NCI-H2196 treated with DMSO at 0.1 percent for 48 hours (cell line): ENCODE measurements around the gene SH3BGRL.

Experiments
- DNase-seq: peaks from one replicate; lab custom pipeline; 2025; ENCODE audit not compliant: unreplicated experiment; lab: John Stamatoyannopoulos, UW

SH3BGRL gene

GRCh38 chrX:81201671-81202455 lies at the start of gene SH3BGRL, which contains the start of gene HMGN5:
TSS of gene SH3BGRL (plus strand) at chrX:81202102. CDS start at chrX:81202201, 99 bp downstream.
TSS of gene HMGN5 (minus strand) at chrX:81201913. CDS start at chrX:81121549, 80,364 bp downstream.
- DNase-seq: no peak

GRCh38 chrX:81168391-81168790 lies 33.5 kb upstream of the SH3BGRL start:
- DNase-seq: no peak

- no peak for DNase-seq
Observed at GRCh38 chrX:81174286-81174685, 27.6 kb upstream of the SH3BGRL start.

GRCh38 chrX:81195259-81195658 lies 6.6 kb upstream of the SH3BGRL start:
- DNase-seq: no peak

GRCh38 chrX:81195712-81196111 lies 6.2 kb upstream of the SH3BGRL start:
- no peak for DNase-seq

GRCh38 chrX:81201071-81201470 lies 831 bp upstream of the SH3BGRL start:
- DNase-seq: no peak

- no peak for DNase-seq
Observed at GRCh38 chrX:81202456-81202819, 536 bp downstream of the SH3BGRL start.

- DNase-seq: no peak
Observed at GRCh38 chrX:81202943-81203342, 1.0 kb downstream of the SH3BGRL start.

GRCh38 chrX:81205551-81205950 lies 3.6 kb downstream of the SH3BGRL start:
- no peak for DNase-seq

- DNase-seq: no peak
Observed at GRCh38 chrX:81206476-81206875, 4.6 kb downstream of the SH3BGRL start.

GRCh38 chrX:81208916-81209315 lies 7.0 kb downstream of the SH3BGRL start:
- no peak for DNase-seq

- DNase-seq: no peak
Observed at GRCh38 chrX:81215685-81216084, 13.8 kb downstream of the SH3BGRL start.

GRCh38 chrX:81229229-81229628 lies 27.3 kb downstream of the SH3BGRL start:
- DNase-seq: no peak

GRCh38 chrX:81229901-81230300 lies 28.0 kb downstream of the SH3BGRL start:
- no peak for DNase-seq

- no peak for DNase-seq
Observed at GRCh38 chrX:81231476-81231875, 29.6 kb downstream of the SH3BGRL start.

- DNase-seq: no peak
Observed at GRCh38 chrX:81232218-81232617, 30.3 kb downstream of the SH3BGRL start.

- DNase-seq: no peak
Observed at GRCh38 chrX:81237516-81237915, 35.6 kb downstream of the SH3BGRL start.

- no peak for DNase-seq
Observed at GRCh38 chrX:81238166-81238565, 36.3 kb downstream of the SH3BGRL start.

GRCh38 chrX:81240701-81241331 lies 38.9 kb downstream of the SH3BGRL start:
- DNase-seq: no peak

GRCh38 chrX:81241753-81242152 lies 39.9 kb downstream of the SH3BGRL start:
- DNase-seq: no peak

- DNase-seq: no peak
Observed at GRCh38 chrX:81255876-81256275, 54.0 kb downstream of the SH3BGRL start.

- no peak for DNase-seq
Observed at GRCh38 chrX:81257817-81258216, 55.9 kb downstream of the SH3BGRL start.
